PC-9 (cell line): Measurements from ENCODE around the gene OAS1. TPM values are rescaled to one million over a fixed set of nuclear protein-coding genes. Genes with fewer than 3 reads are reported as not detected.
A peak's percentile ranks its signal among the peaks of the same experiment; 100 is the strongest.

ENCODE experiments used
- BruUV-seq: library from RNA; stranded (reverse); fragments of 400-500 nt; replicated peaks from 2 replicates; lab custom pipeline; 2021; lab: Mats Ljungman, UMichigan
- CTCF ChIA-PET: fragments of 300-600 bp; sonication (Branson Sonifier 250); formaldehyde crosslinking; loops from one replicate; lab custom pipeline; 2022; ENCODE audit warnings: antibody characterized with exemption; lab: Charles Lee
- POLR2A ChIA-PET: fragments of 300-600 bp; sonication (Branson Sonifier 250); formaldehyde crosslinking; loops from one replicate; lab custom pipeline; 2022; ENCODE audit warnings: antibody characterized with exemption; ENCODE audit not compliant: unreplicated experiment; lab: Charles Lee
- DNase-seq, 2 experiments: peaks; one replicate each; pipeline versions ENCODE4 v3.0.0 to v3.0.0-alpha.2; 2015 to 2022; ENCODE audit warnings: mixed read lengths in 1 of 2
- H2AFZ ChIP-seq: fragments of 200-600 bp; sonication (generic); 2 replicates; pipeline ENCODE4 v1.8.1; 2017; ENCODE audit warnings: antibody characterized with exemption
- H3F3A ChIP-seq: fragments of 200-600 bp; sonication (generic); 2 replicates; pipeline ENCODE4 v1.8.1; 2017; ENCODE audit warnings: antibody characterized with exemption, mild to moderate bottlenecking, low read depth; ENCODE audit not compliant: insufficient read depth
- H3K27ac ChIP-seq: fragments of 200-600 bp; sonication (generic); 2 replicates; pipeline ENCODE4 v1.6.1; 2016; ENCODE audit warnings: mixed run types
- H3K27me3 ChIP-seq: fragments of 200-600 bp; sonication (generic); 2 replicates; pipeline ENCODE4 v1.6.1; 2016; ENCODE audit warnings: low read depth, mixed run types; ENCODE audit not compliant: insufficient read depth
- H3K36me3 ChIP-seq: fragments of 200-600 bp; sonication (generic); 2 replicates; pipeline ENCODE4 v1.6.1; 2016; ENCODE audit warnings: low read depth, mixed run types
- H3K4me1 ChIP-seq: fragments of 200-600 bp; sonication (generic); replicated peaks from 2 replicates; pipeline ENCODE4 v1.6.1; 2016; ENCODE audit warnings: mixed run types; ENCODE audit not compliant: insufficient read depth
- H3K4me2 ChIP-seq: fragments of 200-600 bp; sonication (generic); 2 replicates; pipeline ENCODE4 v1.6.1; 2017; ENCODE audit warnings: mixed run types
- H3K4me3 ChIP-seq: fragments of 200-600 bp; sonication (generic); 2 replicates; pipeline ENCODE4 v1.6.1; 2016; ENCODE audit warnings: mixed run types
- H3K79me2 ChIP-seq: fragments of 200-600 bp; sonication (generic); 2 replicates; pipeline ENCODE4 v1.6.1; 2017; ENCODE audit warnings: low read depth, mixed run types
- H3K9me2 ChIP-seq: fragments of 200-600 bp; sonication (generic); 2 replicates; pipeline ENCODE4 v1.8.1; 2017; ENCODE audit warnings: mild to moderate bottlenecking; ENCODE audit not compliant: insufficient read depth
- H3K9me3 ChIP-seq: fragments of 200-600 bp; sonication (generic); 2 replicates; pipeline ENCODE4 v1.8.1; 2016; ENCODE audit warnings: low read depth; ENCODE audit not compliant: insufficient read depth
- H4K20me1 ChIP-seq: fragments of 200-600 bp; sonication (generic); 2 replicates; pipeline ENCODE4 v1.8.1; 2017; ENCODE audit not compliant: insufficient read depth
- EZH2 ChIP-seq: fragments of 200-600 bp; sonication (generic); IDR thresholded peaks from 2 replicates; pipeline ENCODE4 v1.8.0; 2017; ENCODE audit warnings: antibody characterized with exemption, low read depth
- intact Hi-C: fragments of 100-400 bp; cut with micrococcal nuclease; formaldehyde crosslinking; loops from one replicate; pipeline ENCODE4 v1.10.0; 2022; ENCODE audit not compliant: unreplicated experiment
- total RNA-seq: library from RNA; stranded (reverse); gene quantifications from 2 replicates; pipeline ENCODE4 v1.2.3, GENCODE V29; 2021
- TF ChIP-seq, protein P1 (sequence below): fragments of 200-600 bp; sonication (generic); conservative IDR thresholded peaks from 2 replicates; pipeline ENCODE4 v1.6.1; 2017; ENCODE audit warnings: mixed run types, antibody characterized with exemption, mild to moderate bottlenecking, moderate library complexity

OAS1 gene
- total RNA-seq, 1 experiment from 2014 or later: 18.8 TPM

GRCh38 chr12:112861284-112861683 lies 45.5 kb upstream of the OAS1 start:
- Histone ChIP-seq H3K4me3 (no peak overlapping the region), H3K36me3 (no peaks in the 10 kb centered on the region), H2AFZ (no peak overlapping the region), H3F3A (no peaks in the 10 kb centered on the region), H3K4me1 (no peaks in the 10 kb centered on the region), H3K79me2 (no peaks in the 10 kb centered on the region), H3K4me2 (no peak overlapping the region), H3K27ac (no peak overlapping the region), H4K20me1 (no peaks in the 10 kb centered on the region), H3K27me3 (peaks cover 97% of the 10 kb centered on the region), H3K9me3 (no peaks in the 10 kb centered on the region), H3K9me2 (no peaks in the 10 kb centered on the region)
- BruUV-seq: no TSS peak
- intact Hi-C loops: no loop called here
- TF ChIP-seq, protein P1, sequence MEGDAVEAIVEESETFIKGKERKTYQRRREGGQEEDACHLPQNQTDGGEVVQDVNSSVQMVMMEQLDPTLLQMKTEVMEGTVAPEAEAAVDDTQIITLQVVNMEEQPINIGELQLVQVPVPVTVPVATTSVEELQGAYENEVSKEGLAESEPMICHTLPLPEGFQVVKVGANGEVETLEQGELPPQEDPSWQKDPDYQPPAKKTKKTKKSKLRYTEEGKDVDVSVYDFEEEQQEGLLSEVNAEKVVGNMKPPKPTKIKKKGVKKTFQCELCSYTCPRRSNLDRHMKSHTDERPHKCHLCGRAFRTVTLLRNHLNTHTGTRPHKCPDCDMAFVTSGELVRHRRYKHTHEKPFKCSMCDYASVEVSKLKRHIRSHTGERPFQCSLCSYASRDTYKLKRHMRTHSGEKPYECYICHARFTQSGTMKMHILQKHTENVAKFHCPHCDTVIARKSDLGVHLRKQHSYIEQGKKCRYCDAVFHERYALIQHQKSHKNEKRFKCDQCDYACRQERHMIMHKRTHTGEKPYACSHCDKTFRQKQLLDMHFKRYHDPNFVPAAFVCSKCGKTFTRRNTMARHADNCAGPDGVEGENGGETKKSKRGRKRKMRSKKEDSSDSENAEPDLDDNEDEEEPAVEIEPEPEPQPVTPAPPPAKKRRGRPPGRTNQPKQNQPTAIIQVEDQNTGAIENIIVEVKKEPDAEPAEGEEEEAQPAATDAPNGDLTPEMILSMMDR: no peak
- TF ChIP-seq EZH2: no peak
- no peak for DNase-seq
- ChIA-PET POLR2A (no interaction called here), CTCF (no interaction called here)

DNA sequence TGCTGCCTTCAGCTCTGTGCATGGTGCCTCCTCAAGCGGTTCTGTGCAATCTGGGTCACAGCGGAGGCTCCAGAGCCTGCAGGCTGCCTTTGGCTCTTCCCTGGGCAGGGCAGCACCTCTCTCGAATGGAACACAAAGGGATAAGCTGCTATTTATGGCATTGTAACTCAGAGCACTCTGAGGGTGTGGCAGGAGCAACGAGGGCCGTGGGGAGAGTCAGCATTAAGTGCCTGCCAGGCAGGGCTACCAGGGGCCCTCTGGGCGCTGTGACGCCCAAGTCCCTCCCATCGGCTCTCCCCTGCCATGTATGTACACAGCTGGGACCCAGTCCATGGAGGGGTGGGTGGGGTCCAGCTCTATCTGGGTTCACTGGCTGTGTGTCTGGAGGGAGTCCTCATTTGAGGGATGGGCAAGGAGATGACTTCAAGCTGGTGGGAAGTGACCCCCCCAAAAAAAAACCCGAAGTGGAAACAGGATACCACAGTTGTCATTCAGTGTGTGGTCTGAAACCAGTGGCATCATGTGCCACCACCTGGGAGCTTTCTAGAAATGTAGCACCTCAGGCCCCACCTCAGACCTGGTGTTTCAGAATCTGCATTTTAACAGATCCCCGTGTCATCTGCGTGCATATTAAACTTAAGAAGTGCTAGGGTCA lies 44.0 kb upstream of the OAS1 start:
- Histone ChIP-seq H3K27ac (no peak overlapping the region), H3K27me3 (peaks cover 95% of the 10 kb centered on the region), H3K36me3 (no peaks in the 10 kb centered on the region), H3K4me1 (no peaks in the 10 kb centered on the region), H2AFZ (no peak overlapping the region), H3K79me2 (no peaks in the 10 kb centered on the region), H3K9me3 (no peaks in the 10 kb centered on the region), H3K4me3 (no peak overlapping the region), H3K4me2 (no peak overlapping the region), H3K9me2 (no peaks in the 10 kb centered on the region), H3F3A (no peaks in the 10 kb centered on the region), H4K20me1 (no peaks in the 10 kb centered on the region)
- intact Hi-C loops: no loop called here
- no peak for TF ChIP-seq EZH2
- ChIA-PET POLR2A (no interaction called here), CTCF (interaction anchor here (0.7 kb wide), 1 partner anchor 212 kb away, joined by 3 read pairs; no protein-coding TSS in a partner anchor)
- no TSS peak for BruUV-seq
- DNase-seq: no peak

- Histone ChIP-seq H3K79me2 (no peaks in the 10 kb centered on the region), H3K9me3 (no peaks in the 10 kb centered on the region), H3K9me2 (no peaks in the 10 kb centered on the region), H3K27me3 (peaks cover 86% of the 10 kb centered on the region), H4K20me1 (no peaks in the 10 kb centered on the region), H3F3A (no peaks in the 10 kb centered on the region), H3K4me2 (no peak overlapping the region), H3K4me3 (no peak overlapping the region), H3K36me3 (no peaks in the 10 kb centered on the region), H3K27ac (no peak overlapping the region), H2AFZ (no peak overlapping the region), H3K4me1 (no peaks in the 10 kb centered on the region)
- DNase-seq: peak in 1 of 2 experiments; percentile 13
- intact Hi-C loops: no loop called here
- CTCF ChIA-PET: no interaction called here
- BruUV-seq: no TSS peak
- TF ChIP-seq EZH2: no peak
- TF ChIP-seq, protein P1: no peak
- POLR2A ChIA-PET: no interaction called here
Measured at GRCh38 chr12:112868459-112869041, 38.2 kb upstream of the OAS1 start.
